KBM-7 (cell line): ENCODE data around the gene ZBTB39.

ENCODE experiments used
- DNase-seq: peaks from one replicate; pipeline ENCODE4 v3.0.0-alpha.2; 2015
- in situ Hi-C: fragments of 300-500 bp; cut with MboI; formaldehyde crosslinking; loops from 2 replicates; pipeline ENCODE4 v1.14.3; 2020; ENCODE audit warnings: low sequenced_read_pairs, low pct_unique_long_range_greater_than_20kb, mixed read lengths

Gene ZBTB39

GRCh38 chr12:56955631-56956256, 50.6 kb downstream of the ZBTB39 start:
- no peak for DNase-seq
- in situ Hi-C loops = no loop called here

GRCh38 chr12:56954958-56955355, 51.4 kb downstream of the ZBTB39 start:
- in situ Hi-C loops = no loop called here
- DNase-seq = no peak

- no peak for DNase-seq
- in situ Hi-C loops = no loop called here
These were observed 52.0 kb downstream of the ZBTB39 start for GRCh38 chr12:56954057-56954957.

- no peak for DNase-seq
- in situ Hi-C loops = no loop called here
These were observed 53.0 kb downstream of the ZBTB39 start for GRCh38 chr12:56953314-56953713.

GRCh38 chr12:56951582-56952339, 54.6 kb downstream of the ZBTB39 start:
- in situ Hi-C loops = no loop called here
- DNase-seq = no peak

- DNase-seq = no peak
- in situ Hi-C loops = no loop called here
These were observed 57.5 kb downstream of the ZBTB39 start for GRCh38 chr12:56948881-56949280.
